ENCODE measurements around the gene EQTN.

Gene EQTN

GRCh38 chr9:27278374-27278773, 18.6 kb downstream of the EQTN start:
- no peak overlapping the region for H3K4me3 ChIP-seq (ENCODE audit: low read depth, low read length)
- TF ChIP-seq CTCF (IDR thresholded peaks at IDR 0.05; ENCODE audit: borderline replicate concordance, insufficient read depth, low read depth, low read length), result no peak

DNA sequence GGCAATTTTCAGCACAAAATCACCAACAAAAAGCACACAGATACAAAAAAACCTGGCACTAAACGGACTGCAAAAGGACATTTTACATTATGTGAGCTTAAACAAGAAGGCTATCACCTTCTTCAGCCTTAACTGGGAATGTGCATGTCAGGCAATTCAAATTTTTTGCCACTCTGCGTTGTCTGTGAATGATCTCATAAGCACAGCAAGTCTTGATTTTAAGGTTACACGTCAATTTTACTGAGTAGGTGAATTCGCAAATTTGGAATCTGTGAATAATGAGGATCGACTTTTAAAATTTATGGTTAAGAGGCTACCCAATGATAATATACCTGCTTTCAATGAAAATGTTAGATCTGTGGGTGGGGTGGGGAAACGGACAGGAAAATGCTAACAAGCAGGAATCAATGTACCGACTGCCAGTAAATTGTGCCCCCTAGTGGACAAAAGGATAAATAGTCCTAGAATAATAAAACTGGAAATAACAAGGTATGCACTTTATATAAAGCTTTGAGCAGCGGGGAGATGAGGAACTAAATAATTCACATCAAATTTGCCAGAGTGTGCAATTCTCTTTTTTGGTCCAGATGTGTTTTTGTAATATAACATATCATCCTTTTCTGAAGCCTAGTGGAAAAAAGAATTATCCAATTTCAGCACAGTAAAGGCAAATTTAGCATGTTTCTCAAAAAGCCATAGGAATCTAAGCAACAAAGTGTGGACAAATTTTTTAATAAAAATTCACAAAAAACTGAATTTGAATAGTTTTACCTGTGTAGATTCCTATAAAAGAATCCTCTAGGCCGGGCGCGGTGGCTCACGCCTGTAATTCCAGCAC, 20.5 kb downstream of the EQTN start:
- TF ChIP-seq CTCF (IDR thresholded peaks at IDR 0.05; ENCODE audit: borderline replicate concordance, insufficient read depth, low read depth, low read length), result peak; percentile 45; the same call in 1 of the 2 replicates
- no peak overlapping the region for H3K4me3 ChIP-seq (ENCODE audit: low read depth, low read length)

- no peak for TF ChIP-seq CTCF (IDR thresholded peaks at IDR 0.05; ENCODE audit: borderline replicate concordance, insufficient read depth, low read depth, low read length)
- H3K4me3 ChIP-seq (ENCODE audit: low read depth, low read length), result no peak overlapping the region
Measured at GRCh38 chr9:27273186-27273585, 23.8 kb downstream of the EQTN start.

DNA sequence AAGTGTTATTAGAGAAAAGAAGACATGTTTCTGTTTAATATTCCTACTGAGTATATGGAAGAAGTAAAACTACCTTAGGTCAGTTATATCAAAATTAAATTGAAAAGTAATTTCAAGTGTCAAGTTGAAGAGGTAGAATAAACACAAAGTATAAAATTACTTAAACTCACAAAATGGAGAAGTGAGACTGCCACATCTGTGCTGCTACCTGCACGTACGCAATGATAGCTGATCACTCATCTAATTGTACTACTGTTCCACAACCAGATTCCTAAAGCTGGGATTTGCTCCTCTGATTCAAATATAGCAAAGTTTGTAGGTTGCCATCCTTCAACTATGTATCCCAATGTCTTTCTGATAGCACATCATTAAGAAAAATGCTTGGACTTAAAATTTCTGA, 24.8 kb downstream of the EQTN start:
- no peak for TF ChIP-seq CTCF (IDR thresholded peaks at IDR 0.05; ENCODE audit: borderline replicate concordance, insufficient read depth, low read depth, low read length)

DNA sequence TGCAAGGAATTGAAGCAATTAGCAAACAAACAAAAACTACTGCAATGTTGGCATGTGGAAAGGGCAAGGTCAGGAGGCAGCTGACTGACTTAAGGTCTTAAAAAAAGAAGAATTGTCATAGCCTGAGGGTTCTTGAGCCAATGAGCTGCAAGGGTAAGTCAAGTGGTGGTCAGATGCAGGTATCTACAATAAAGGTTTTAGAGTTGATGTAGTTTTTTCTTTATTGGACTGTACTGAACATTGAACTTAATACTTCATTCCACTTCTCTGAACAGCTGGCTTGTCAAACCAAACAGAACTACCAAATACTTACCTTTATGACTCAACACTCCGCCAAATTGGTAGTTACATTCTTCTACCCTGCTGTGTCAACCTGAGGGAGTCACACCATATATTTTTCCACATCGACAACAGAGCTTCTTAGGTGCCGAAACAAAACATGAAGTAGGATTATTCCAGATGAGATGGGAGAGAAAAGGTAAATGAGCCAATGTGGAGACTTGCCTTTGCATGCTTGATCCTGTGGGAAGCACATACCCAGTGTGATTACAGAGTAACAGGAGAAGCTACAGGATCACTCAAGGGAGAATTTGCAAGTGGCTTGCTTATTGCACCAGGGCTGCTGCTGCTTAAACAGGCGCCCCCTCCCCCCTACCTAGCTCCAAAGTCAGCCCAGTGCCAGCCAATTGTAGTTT, 35.3 kb downstream of the EQTN start:
- H3K4me3 ChIP-seq (ENCODE audit: low read depth, low read length), result no peak overlapping the region
- no peak for TF ChIP-seq CTCF (IDR thresholded peaks at IDR 0.05; ENCODE audit: borderline replicate concordance, insufficient read depth, low read depth, low read length)

More for the DNA sequence above, 24.8 kb downstream of the EQTN start:
- no peak overlapping the region for H3K4me3 ChIP-seq (ENCODE audit: low read depth, low read length)

- TF ChIP-seq CTCF (IDR thresholded peaks at IDR 0.05; ENCODE audit: borderline replicate concordance, insufficient read depth, low read depth, low read length), result no peak
- no peak overlapping the region for H3K4me3 ChIP-seq (ENCODE audit: low read depth, low read length)
Measured at GRCh38 chr9:27260789-27261516, 36.0 kb downstream of the EQTN start.

Data from GM12875 (cell line).